ENCODE measurements around the gene MST1. TPM values are rescaled to one million over a fixed set of nuclear protein-coding genes. Genes with fewer than 3 reads are reported as not detected.
A peak's percentile ranks its signal among the peaks of the same experiment; 100 is the strongest.
"Not testable (repeated sequence)": the region's sequence is repeated elsewhere in the genome, so short reads cannot be mapped to it uniquely, and the experiment has no call there.

MST1 gene
- total and polyA plus RNA-seq, 2 donors: 5.5 to 11.2 TPM

DNA sequence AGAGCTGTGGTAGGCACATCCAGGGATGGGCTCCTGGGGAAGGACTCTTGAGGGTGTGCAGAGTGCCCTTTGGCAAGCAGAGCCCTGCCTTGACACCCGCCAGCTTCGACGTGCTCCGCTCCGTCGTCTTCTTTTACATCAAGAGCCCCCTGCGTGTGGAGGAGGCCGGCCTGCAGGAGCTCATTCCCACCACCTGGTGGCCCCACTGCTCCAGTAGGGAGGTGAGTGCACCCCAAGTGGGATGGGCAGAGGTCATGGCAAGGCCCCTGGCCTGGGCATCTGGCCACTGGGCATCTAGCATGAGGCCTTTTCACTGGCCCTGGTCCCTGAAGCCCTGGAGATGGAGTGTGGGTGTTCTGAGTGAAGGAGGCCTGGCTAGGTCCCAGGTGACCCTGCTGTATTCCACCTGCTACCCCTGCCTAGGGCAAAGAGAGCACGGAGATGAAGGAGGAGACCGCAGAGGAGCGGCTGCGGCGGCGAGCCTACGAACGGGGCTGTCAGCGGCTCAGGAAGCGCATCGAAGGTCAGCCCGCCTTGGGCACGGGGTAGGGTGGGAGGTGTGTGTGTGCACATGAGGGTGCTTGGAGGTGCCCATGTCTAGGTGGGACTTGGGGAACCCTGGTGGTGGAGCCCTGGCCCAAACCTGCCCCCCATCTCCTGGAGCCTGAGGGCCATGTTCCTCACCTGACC lies 12.3 kb upstream of the MST1 start:
- Histone ChIP-seq H3K4me3 (ENCODE audit: low read depth, low read length) (no peak overlapping the region), H3K27ac (ENCODE audit: low read depth) (no peak overlapping the region), H3K4me1 (ENCODE audit: insufficient read depth) (no peaks in the 10 kb centered on the region), H3K36me3 (ENCODE audit: insufficient read depth) (no peaks in the 10 kb centered on the region)
- WGBS: 85% methylated on average over 21 of the region's 21 CpGs
- DNase-seq (ENCODE audit: extremely low spot score): no peak

DNA sequence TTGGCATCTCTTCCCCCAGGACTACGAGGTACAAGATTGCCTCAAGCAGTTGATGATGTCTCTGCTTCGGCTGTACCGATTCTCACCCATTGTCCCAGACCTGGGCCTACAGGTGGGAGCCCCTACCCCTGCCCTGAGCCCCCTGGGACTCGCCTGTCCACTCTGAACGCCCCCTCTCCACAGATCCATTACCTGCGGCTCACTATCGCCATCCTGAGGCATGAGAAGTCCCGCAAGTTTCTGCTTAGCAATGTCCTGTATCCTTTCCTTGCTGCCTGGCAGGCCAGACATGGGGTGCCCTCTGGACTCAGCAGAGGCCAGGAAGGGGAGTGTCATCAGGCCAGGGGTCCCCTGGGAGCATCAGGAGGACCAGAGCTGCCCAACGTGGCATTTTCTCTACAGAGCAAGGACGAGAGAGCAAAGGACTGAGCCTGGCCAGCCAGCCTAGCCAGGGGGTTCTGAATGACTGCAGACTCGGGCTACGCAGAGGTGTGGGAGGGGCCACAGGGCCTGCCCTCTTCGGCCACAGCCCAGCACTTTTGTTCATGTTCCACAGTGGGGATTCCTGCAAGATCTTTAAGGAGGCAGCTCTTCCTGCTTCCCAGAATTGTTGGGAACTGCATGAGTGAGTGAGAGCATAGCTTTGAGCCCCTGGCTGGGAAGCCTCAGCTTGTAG lies 11.3 kb upstream of the MST1 start:
- no peaks in the 10 kb centered on the region for H3K4me1 ChIP-seq (ENCODE audit: insufficient read depth)
- WGBS: 79% methylated on average over 13 of the region's 13 CpGs
- no peak overlapping the region for H3K27ac ChIP-seq (ENCODE audit: low read depth)
- no peak for DNase-seq (ENCODE audit: extremely low spot score)
- no peaks in the 10 kb centered on the region for H3K36me3 ChIP-seq (ENCODE audit: insufficient read depth)
- no peak overlapping the region for H3K4me3 ChIP-seq (ENCODE audit: low read depth, low read length)

DNA sequence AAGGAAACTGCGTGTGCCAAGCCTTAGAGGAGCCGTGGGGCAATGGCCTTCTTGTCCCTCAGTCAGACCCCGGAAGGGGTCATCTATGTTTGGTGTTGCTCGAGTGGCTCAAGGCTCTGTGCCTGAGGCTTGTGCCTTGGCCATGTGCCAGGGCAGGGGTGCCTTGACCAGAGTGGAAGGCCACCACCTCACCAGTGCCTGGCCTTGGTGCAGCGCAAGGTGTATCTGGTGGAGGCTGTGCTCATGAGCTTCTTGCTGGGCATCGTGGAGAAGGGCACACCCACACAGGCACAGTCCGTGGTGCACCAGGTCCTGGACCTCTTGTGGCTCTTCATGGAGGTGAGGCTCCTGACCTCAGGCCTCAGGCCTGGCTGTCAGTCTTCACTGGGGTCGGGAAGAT lies 10.7 kb upstream of the MST1 start:
- DNase-seq (ENCODE audit: extremely low spot score): no peak
- Histone ChIP-seq H3K4me3 (ENCODE audit: low read depth, low read length) (no peak overlapping the region), H3K4me1 (ENCODE audit: insufficient read depth) (no peaks in the 10 kb centered on the region), H3K27ac (ENCODE audit: low read depth) (no peak overlapping the region), H3K36me3 (ENCODE audit: insufficient read depth) (no peaks in the 10 kb centered on the region)
- WGBS: 81% methylated on average over 8 of the region's 8 CpGs

DNA sequence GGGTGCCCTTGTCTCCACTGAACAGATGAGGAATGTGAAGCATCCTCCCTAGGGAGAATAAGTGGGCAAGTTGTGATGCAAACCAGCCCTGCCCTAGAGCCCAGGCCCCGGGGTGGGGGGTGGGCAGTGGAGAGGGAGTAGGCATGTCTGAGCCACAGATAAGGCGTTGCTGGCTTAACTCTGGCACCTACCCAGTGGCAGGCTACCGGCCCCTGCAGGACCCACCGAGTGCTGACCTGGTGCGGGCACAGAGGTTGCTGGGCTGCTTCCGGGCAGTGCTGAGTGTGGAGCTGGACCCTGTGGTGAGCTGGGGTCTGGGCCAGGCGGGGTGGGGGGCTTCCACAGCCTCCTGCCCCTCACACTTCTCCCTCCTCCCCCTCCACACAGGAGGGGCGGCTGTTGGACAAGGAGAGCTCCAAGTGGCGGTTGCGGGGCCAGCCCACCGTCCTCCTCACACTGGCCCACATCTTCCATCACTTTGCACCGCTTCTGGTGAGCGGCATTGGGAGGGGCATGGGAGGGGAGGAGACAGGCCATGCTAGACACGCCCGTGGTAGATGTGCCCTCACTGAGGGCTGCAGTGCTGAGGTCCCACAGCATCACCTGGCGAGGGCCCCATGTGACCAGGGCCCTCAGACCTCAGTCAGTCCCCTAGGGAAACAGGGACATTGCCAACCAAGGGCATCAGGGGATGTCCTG lies 10.2 kb upstream of the MST1 start:
- Histone ChIP-seq H3K27ac (ENCODE audit: low read depth) (no peak overlapping the region), H3K4me1 (ENCODE audit: insufficient read depth) (no peaks in the 10 kb centered on the region), H3K4me3 (ENCODE audit: low read depth, low read length) (no peak overlapping the region), H3K36me3 (ENCODE audit: insufficient read depth) (no peaks in the 10 kb centered on the region)
- no peak for DNase-seq (ENCODE audit: extremely low spot score)
- WGBS: 90% methylated on average over 16 of the region's 16 CpGs

DNA sequence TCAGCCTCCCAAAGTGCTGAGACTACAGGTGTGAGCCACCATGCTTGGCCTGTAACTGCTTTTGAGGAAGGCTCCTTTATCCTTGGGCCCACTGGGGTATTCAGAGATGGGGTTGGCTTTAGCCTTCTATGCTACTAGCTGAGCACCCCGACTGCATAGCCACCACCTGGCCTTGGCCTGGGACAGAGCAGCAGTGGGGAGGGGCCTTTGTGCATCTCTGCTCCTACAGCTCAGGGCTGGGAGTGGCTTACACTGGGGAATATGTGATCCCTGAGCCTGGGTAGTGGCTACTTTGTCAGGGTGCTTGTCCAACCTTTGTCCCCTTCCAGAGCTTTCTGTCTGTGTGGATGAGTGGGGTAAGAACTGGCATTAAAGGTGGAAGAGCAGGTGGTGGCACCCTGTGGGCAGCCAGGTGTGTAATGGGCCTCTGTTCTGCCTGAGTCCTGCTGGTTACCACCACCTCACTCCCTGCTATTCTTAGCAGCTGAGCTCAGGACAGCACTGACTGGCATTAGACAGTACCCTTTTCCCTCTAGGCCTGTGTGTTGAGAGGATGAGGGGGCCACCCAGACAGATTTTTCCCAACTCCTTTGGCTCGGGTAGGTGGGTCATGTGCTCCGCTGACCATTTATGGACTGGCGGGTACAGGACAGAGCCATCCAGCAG lies 6.2 kb upstream of the MST1 start:
- H3K4me3 ChIP-seq (ENCODE audit: low read depth, low read length); DNase-seq (ENCODE audit: extremely low spot score); H3K27ac ChIP-seq (ENCODE audit: low read depth); H3K36me3 ChIP-seq (ENCODE audit: insufficient read depth); H3K4me1 ChIP-seq (ENCODE audit: insufficient read depth): not testable (repeated sequence)
- WGBS: 83% methylated on average over 4 of the region's 4 CpGs

DNA sequence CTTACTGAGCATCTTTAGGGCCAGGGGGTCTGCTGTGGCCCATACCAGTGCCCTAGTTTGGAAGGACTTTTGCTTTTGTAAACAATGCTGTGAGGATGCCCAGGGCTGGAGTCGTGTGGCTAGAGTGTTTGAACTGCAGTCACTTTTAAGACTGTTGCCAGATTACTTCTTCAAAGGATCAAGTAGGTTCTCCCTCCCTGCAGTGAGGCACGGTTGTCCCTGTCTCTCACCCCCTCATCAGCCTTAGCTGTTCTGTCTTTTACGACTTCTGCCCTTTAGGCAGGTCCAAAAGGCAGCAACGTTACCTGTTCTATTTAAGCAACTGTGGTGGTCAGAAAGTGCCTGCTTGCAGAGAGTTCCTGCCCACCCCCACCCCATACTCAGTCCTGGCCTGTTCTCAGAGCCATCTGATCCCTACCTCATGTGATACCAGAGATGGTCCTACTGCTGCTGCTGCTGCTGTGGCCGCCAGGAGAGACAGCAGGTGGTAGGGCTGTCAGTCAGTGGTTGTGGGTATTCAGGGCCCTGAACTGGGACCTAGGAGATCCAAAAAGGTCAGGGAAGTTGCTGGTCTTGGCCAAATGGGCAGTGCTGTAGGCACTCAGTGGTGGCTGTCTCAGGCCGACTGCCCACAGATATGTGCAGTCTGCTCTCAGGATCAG lies 5.3 kb upstream of the MST1 start:
- 41% methylated on average over 6 of the region's 6 CpGs for WGBS
- not testable (repeated sequence) for H3K36me3 ChIP-seq (ENCODE audit: insufficient read depth); H3K27ac ChIP-seq (ENCODE audit: low read depth); DNase-seq (ENCODE audit: extremely low spot score); H3K4me3 ChIP-seq (ENCODE audit: low read depth, low read length); H3K4me1 ChIP-seq (ENCODE audit: insufficient read depth)

DNA sequence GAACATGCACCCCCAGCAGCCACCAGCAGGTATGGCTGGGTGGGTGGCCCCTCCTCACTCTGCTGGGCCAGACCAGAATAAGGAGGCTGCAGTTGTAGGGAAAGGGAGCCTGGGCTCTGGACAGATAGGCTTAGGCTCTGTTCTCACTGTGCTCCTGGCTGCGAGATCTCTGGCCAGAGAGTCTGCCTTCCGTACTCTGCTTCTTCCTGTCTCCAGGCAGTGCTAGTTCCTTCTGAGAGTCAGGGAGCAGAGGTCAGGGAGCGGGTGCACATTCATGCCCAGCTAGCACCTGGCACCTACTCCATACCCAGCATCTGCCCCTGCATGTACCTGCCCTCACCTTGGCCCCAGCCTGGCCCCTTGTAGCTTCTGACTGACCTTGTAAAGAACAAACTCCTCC lies 2.2 kb upstream of the MST1 start:
- H3K27ac ChIP-seq (ENCODE audit: low read depth); H3K36me3 ChIP-seq (ENCODE audit: insufficient read depth); H3K4me1 ChIP-seq (ENCODE audit: insufficient read depth); H3K4me3 ChIP-seq (ENCODE audit: low read depth, low read length); DNase-seq (ENCODE audit: extremely low spot score): not testable (repeated sequence)
- WGBS: 88% methylated on average over 3 of the region's 3 CpGs

DNA sequence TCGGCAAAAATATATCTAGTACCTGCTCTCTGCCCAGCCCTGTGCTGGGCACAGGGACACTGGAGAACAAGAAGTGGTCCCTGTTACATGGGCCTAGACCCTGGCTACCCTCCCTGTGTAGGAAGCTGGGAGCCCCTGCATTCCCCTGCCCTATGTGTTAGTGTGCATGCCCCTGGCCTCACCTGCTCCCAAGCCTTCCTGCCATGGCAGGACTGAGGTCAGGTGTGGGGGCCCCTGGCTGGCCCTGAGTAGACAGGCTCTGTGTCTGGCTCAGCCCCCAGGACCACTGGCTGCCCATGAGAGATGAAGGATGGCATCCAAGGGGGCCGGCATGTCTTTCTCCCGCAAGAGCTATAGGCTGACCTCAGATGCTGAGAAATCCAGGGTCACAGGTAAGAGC lies 1.6 kb upstream of the MST1 start:
- not testable (repeated sequence) for H3K27ac ChIP-seq (ENCODE audit: low read depth); H3K36me3 ChIP-seq (ENCODE audit: insufficient read depth); DNase-seq (ENCODE audit: extremely low spot score); H3K4me3 ChIP-seq (ENCODE audit: low read depth, low read length); H3K4me1 ChIP-seq (ENCODE audit: insufficient read depth)
- 97% methylated on average over 3 of the region's 3 CpGs for WGBS

DNA sequence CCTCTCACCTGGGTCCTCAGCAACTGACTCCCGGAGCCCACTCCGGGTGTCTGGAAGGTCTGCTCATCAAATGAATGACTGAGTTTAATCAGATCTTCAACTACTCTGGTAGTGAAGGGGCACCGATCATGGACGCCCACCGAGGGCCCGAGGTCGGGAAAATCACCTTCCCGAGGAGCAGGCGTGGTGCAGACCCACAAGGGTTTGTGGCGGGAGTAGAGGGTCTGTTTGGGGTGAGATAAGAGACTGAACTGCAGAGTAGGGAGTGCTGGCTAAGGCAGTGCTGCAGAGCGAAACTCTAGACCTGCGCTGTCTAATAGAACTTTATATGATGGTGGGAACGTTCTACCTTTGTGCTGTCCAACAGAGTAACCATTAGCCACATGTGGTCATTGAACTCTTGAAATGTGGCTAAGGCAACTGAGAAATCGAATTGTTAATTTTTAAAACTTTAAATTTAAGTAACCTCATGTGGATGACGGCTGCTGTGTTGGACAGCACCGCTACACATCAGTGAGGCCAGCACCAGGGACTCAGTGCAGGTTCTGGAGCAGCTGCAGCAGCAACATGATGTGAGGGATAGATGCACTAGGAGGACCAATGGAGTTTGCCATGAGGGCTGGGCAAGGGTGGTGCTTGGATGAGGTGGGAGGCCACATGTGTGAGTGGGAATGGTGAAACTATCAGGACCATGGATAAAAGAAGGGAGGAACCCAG lies 792 bp upstream of the MST1 start:
- not testable (repeated sequence) for H3K4me1 ChIP-seq (ENCODE audit: insufficient read depth); H3K36me3 ChIP-seq (ENCODE audit: insufficient read depth); DNase-seq (ENCODE audit: extremely low spot score); H3K27ac ChIP-seq (ENCODE audit: low read depth)
- 7% methylated on average over 16 of the region's 16 CpGs for WGBS
- H3K4me3 ChIP-seq (ENCODE audit: low read depth, low read length): peak overlapping the region; percentile 78

DNA sequence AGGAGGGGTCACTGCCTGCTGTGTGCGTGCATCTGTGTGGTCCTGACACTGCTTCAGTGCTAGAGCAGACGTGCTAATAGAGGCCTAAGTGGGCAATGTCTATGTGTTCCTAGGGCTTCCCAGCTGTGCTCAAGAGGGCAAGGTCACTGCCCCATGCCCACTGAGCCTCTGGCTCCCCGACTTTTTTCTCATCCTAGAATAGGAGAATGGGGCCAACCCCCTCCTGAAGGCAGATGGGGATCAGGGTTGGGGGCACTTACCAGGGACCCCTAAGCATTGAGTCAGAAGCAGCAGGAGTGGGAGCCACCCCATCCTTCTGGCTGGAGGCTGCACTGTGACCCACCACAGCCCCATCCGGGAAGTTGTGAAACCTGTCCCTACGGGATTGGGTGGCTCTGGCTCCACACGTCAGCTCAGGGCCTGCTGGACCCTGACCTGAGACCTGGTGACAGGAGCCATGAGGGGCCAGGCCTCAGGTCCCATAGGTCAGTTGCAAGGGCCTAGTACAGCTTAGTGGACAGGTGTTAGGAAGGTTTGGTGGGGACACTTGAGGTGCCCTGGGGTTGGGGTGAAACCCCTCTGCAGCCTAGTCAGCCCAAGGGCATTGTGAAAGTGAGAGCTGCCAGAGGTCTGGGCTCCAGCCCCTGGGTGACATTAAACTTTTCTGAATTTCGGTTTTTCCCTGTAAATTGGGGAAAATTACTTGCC lies 782 bp downstream of the MST1 start:
- not testable (repeated sequence) for H3K4me1 ChIP-seq (ENCODE audit: insufficient read depth); DNase-seq (ENCODE audit: extremely low spot score); H3K36me3 ChIP-seq (ENCODE audit: insufficient read depth); H3K27ac ChIP-seq (ENCODE audit: low read depth)
- WGBS: 78% methylated on average over 7 of the region's 7 CpGs
- H3K4me3 ChIP-seq (ENCODE audit: low read depth, low read length): peak overlapping the region; percentile 78

DNA sequence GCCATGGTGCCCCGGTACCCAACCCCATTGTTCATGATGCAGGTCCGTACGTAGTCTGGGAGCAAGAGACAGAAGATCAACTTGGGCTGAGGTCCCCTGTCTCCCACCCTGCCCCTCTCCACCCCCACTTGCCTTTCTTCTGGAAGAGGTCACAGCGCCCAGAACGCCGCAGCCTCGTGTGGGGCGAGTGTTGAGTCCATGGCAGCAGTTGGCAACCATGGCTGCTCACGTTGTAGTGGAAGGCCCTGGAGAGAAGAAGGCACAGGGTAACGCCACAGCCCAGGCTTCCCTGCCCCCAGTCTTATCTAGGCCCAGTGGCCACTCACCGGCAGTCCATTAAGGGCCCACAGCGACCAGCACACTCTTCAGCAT lies 1.9 kb downstream of the MST1 start:
- H3K4me3 ChIP-seq (ENCODE audit: low read depth, low read length); H3K4me1 ChIP-seq (ENCODE audit: insufficient read depth); H3K36me3 ChIP-seq (ENCODE audit: insufficient read depth); H3K27ac ChIP-seq (ENCODE audit: low read depth); DNase-seq (ENCODE audit: extremely low spot score): not testable (repeated sequence)
- 89% methylated on average over 12 of the region's 12 CpGs for WGBS

DNA sequence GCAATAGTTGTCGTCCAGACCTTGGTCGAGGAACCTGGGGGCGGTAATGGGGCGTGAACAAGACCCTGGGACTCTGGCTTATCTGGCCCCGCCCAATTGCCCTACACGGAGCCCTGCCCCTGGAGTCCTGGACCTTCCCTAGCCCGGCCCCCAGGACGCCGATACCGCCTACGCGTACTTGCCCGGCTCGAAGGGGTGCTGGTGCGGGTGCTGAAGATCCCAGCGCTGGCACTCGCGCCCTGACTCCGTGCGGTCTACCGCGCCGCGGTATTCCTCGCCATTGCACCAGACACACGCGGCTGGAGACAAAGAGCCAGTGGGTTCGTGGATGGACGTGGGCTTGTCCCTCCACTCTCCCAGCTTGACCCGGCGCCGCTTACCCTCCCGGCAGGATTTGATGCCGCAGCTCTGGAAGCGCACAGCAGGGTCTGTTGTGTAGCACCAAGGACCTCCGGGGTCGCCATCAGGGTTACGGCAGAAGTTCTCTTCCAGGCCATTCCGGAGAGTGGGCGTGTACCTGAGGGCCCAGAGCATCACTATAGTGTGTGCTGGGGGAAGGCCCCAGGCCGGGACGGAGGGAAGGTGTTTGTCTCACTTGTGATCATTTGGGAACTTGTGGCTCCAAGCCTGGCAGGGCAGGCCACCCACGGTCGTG lies 2.4 kb downstream of the MST1 start:
- 8% methylated on average over 44 of the region's 44 CpGs for WGBS
- not testable (repeated sequence) for H3K4me3 ChIP-seq (ENCODE audit: low read depth, low read length); DNase-seq (ENCODE audit: extremely low spot score); H3K4me1 ChIP-seq (ENCODE audit: insufficient read depth); H3K27ac ChIP-seq (ENCODE audit: low read depth); H3K36me3 ChIP-seq (ENCODE audit: insufficient read depth)
